IMR-90 (cell line): Measurements from ENCODE around the gene KLF7. TPM values are rescaled to one million over a fixed set of nuclear protein-coding genes. Genes with fewer than 3 reads are reported as not detected.

Experiments
- ATAC-seq: fragments of 200-7000 bp; cut with Tn5 transposase; 2 replicates; pipeline ENCODE4 v1.9.1; 2020; ENCODE audit warnings: low read depth, mild to moderate bottlenecking, moderate library complexity
- BruUV-seq: library from RNA; stranded (reverse); fragments of 400-500 nt; replicated peaks from 2 replicates; lab custom pipeline; 2021; lab: Mats Ljungman, UMichigan
- CTCF ChIA-PET: fragments of 300-600 bp; formaldehyde crosslinking; extraction: SDS; loops from one replicate; lab custom pipeline; 2021; ENCODE audit warnings: antibody characterized with exemption; lab: Yijun Ruan, JAX
- POLR2A ChIA-PET: fragments of 300-600 bp; sonication (Branson Sonifier 250); formaldehyde crosslinking; loops from one replicate; lab custom pipeline; 2022; ENCODE audit warnings: antibody characterized with exemption; ENCODE audit not compliant: unreplicated experiment; lab: Charles Lee
- DNase-seq: peaks from one replicate; pipeline ENCODE4 v3.0.0; 2013
- H2AFZ ChIP-seq: replicated peaks from 2 replicates; pipeline ENCODE3; 2013; ENCODE audit warnings: low read length, mild to moderate bottlenecking; ENCODE audit not compliant: poor library complexity
- H2AK5ac ChIP-seq: 2 replicates; pipeline ENCODE4 v1.6.1; 2013; ENCODE audit warnings: low read depth, low read length, inconsistent platforms
- H2AK9ac ChIP-seq: replicated peaks from 2 replicates; pipeline ENCODE3; 2013; ENCODE audit warnings: mild to moderate bottlenecking, low read depth, low read length, moderate library complexity; ENCODE audit not compliant: poor library complexity
- H2BK120ac ChIP-seq: 2 replicates; pipeline ENCODE4 v1.6.1; 2013; ENCODE audit warnings: low read depth, low read length, inconsistent platforms
- H2BK15ac ChIP-seq: 3 replicates; pipeline ENCODE4 v1.6.1; 2013; ENCODE audit warnings: low read depth, low read length, inconsistent platforms
- H2BK20ac ChIP-seq: 2 replicates; pipeline ENCODE4 v1.6.1; 2013; ENCODE audit warnings: low read depth, mild to moderate bottlenecking, inconsistent platforms, low read length, moderate library complexity
- H2BK5ac ChIP-seq: 2 replicates; pipeline ENCODE4 v1.6.1; 2013; ENCODE audit warnings: mild to moderate bottlenecking, low read depth, low read length, inconsistent platforms; ENCODE audit not compliant: poor library complexity, severe bottlenecking
- H3K14ac ChIP-seq: replicated peaks from 2 replicates; pipeline ENCODE4 v1.6.1; 2013; ENCODE audit warnings: low read depth, low read length, inconsistent platforms
- H3K18ac ChIP-seq: 2 replicates; pipeline ENCODE4 v1.6.1; 2013; ENCODE audit warnings: low read depth, low read length, control low read depth
- H3K23ac ChIP-seq: 2 replicates; pipeline ENCODE4 v1.6.1; 2013; ENCODE audit warnings: low read depth, low read length, inconsistent platforms
- H3K27ac ChIP-seq: 2 replicates; pipeline ENCODE4 v1.5.1; 2013; ENCODE audit warnings: mild to moderate bottlenecking, control low read depth, low read length; ENCODE audit not compliant: insufficient read depth
- H3K27me3 ChIP-seq: 2 replicates; pipeline ENCODE4 v1.6.1; 2013; ENCODE audit warnings: low read length; ENCODE audit not compliant: control insufficient read depth, insufficient read depth
- H3K36me3 ChIP-seq: 2 replicates; pipeline ENCODE4 v1.6.1; 2013; ENCODE audit warnings: low read length, mixed read lengths; ENCODE audit not compliant: control insufficient read depth, insufficient read depth
- H3K4ac ChIP-seq: 2 replicates; pipeline ENCODE4 v1.6.1; 2013; ENCODE audit warnings: low read depth, low read length, inconsistent platforms
- H3K4me1 ChIP-seq: 2 replicates; pipeline ENCODE4 v1.6.1; 2013; ENCODE audit warnings: low read length, mixed read lengths; ENCODE audit not compliant: control insufficient read depth, insufficient read depth
- H3K4me2 ChIP-seq: 2 replicates; pipeline ENCODE4 v1.6.1; 2013; ENCODE audit warnings: low read depth, mild to moderate bottlenecking, control low read depth, low read length, moderate library complexity
- H3K4me3 ChIP-seq: 2 replicates; pipeline ENCODE4 v1.5.1; 2013; ENCODE audit warnings: low read depth, mild to moderate bottlenecking, control low read depth, low read length, moderate library complexity; ENCODE audit not compliant: insufficient read depth
- H3K56ac ChIP-seq: 2 replicates; pipeline ENCODE4 v1.6.1; 2013; ENCODE audit warnings: low read length, inconsistent platforms; ENCODE audit not compliant: insufficient read depth; ENCODE audit errors: extremely low read depth
- H3K79me1 ChIP-seq, 2 experiments: 2 replicates each; pipeline ENCODE4 v1.6.1; 2013; ENCODE audit warnings: low read length in 2 of 2, inconsistent platforms in 1 of 2, low read depth in 1 of 2
- H3K9ac ChIP-seq: 2 replicates; pipeline ENCODE4 v1.6.1; 2013; ENCODE audit warnings: low read depth, low read length, control low read depth
- H3K9me1 ChIP-seq: 2 replicates; pipeline ENCODE4 v1.6.1; 2013; ENCODE audit warnings: low read length, inconsistent platforms; ENCODE audit not compliant: insufficient read depth
- H3K9me3 ChIP-seq: 2 replicates; pipeline ENCODE4 v1.6.1; 2013; ENCODE audit warnings: low read length; ENCODE audit not compliant: control insufficient read depth, insufficient read depth
- H4K20me1 ChIP-seq: 2 replicates; pipeline ENCODE4 v1.6.1; 2013; ENCODE audit warnings: low read length, inconsistent platforms; ENCODE audit not compliant: insufficient read depth
- H4K5ac ChIP-seq: 2 replicates; pipeline ENCODE4 v1.6.1; 2013; ENCODE audit warnings: mild to moderate bottlenecking, low read depth, low read length, control low read depth
- H4K8ac ChIP-seq, 2 experiments: 2 replicates each; pipeline ENCODE4 v1.6.1; 2013; ENCODE audit warnings: low read depth in 2 of 2, low read length in 2 of 2, control low read depth in 1 of 2, inconsistent platforms in 1 of 2
- H4K91ac ChIP-seq: 2 replicates; pipeline ENCODE4 v1.6.1; 2013; ENCODE audit warnings: low read depth, low read length, inconsistent platforms; ENCODE audit not compliant: insufficient read depth
- CHD1 ChIP-seq: IDR thresholded peaks from 2 replicates; pipeline ENCODE4 v1.6.1; 2012; ENCODE audit warnings: low read depth, low read length, improper control_type of control experiment
- MAFK ChIP-seq: IDR thresholded peaks from 2 replicates; pipeline ENCODE4 v1.6.1; 2012; ENCODE audit warnings: low read depth, low read length, improper control_type of control experiment
- MAZ ChIP-seq: IDR thresholded peaks from 2 replicates; pipeline ENCODE4 v1.6.1; 2012; ENCODE audit warnings: low read depth, mild to moderate bottlenecking, low read length, improper control_type of control experiment, moderate library complexity, borderline replicate concordance
- MXI1 ChIP-seq: IDR thresholded peaks from 2 replicates; pipeline ENCODE4 v1.6.1; 2012; ENCODE audit warnings: low read depth, mild to moderate bottlenecking, low read length, moderate library complexity, borderline replicate concordance
- RAD21 ChIP-seq: IDR thresholded peaks from 2 replicates; pipeline ENCODE4 v1.6.1; 2012; ENCODE audit warnings: low read length, improper control_type of control experiment
- RCOR1 ChIP-seq: IDR thresholded peaks from 2 replicates; pipeline ENCODE4 v1.6.1; 2012; ENCODE audit warnings: mild to moderate bottlenecking, low read length, improper control_type of control experiment; ENCODE audit not compliant: insufficient replicate concordance
- RFX5 ChIP-seq: IDR thresholded peaks from 2 replicates; pipeline ENCODE4 v1.8.0; 2012; ENCODE audit warnings: low read depth, mild to moderate bottlenecking, low read length, moderate library complexity
- WGBS, 2 experiments: methylation state at CpG; one replicate each; pipeline versions ENCODE4 v1.1.5 to v1.1.7; 2013; ENCODE audit warnings: missing lambda C conversion rate in 2 of 2; ENCODE audit not compliant: insufficient read length in 1 of 2; ENCODE audit errors: extremely low coverage in 2 of 2; 5-methylcytosine and 5-hydroxymethylcytosine counted together
- dilution Hi-C: fragments of 300-500 bp; cut with HindIII; formaldehyde crosslinking; loops from one replicate; pipeline ENCODE4 v1.14.3; 2018; ENCODE audit warnings: low sequenced_read_pairs; ENCODE audit not compliant: unreplicated experiment
- in situ Hi-C: fragments of 300-500 bp; cut with MboI; formaldehyde crosslinking; loops from 3 replicates; pipeline ENCODE4 v1.14.3; 2019; ENCODE audit warnings: low sequenced_read_pairs, inconsistent platforms, mixed read lengths
- intact Hi-C: fragments of 100-400 bp; cut with micrococcal nuclease; formaldehyde crosslinking; loops from 2 replicates; pipeline ENCODE4 v1.10.0; 2022
- polyA plus RNA-seq, 3 experiments: library from polyadenylated mRNA; depleted of rRNA; stranded (reverse); fragments of >200 nt; gene quantifications; 2 replicates each; pipeline ENCODE4 v1.2.3, GENCODE V29; 2012; ENCODE audit warnings: low replicate concordance in 1 of 3
- total RNA-seq: library from RNA; depleted of rRNA; stranded (reverse); fragments of >200 nt; gene quantifications from 2 replicates; pipeline ENCODE4 v1.2.3, GENCODE V29; 2012
- TF ChIP-seq, protein P1 (sequence below): conservative IDR thresholded peaks from 2 replicates; pipeline ENCODE4 v1.5.1; 2012; ENCODE audit warnings: mild to moderate bottlenecking, low read depth, low read length, improper control_type of control experiment
- TF ChIP-seq, protein P2 (sequence below): fragments of 150-350 bp; IDR thresholded peaks from 2 replicates; pipeline ENCODE4 v1.6.1; 2017; ENCODE audit warnings: mild to moderate bottlenecking, antibody characterized with exemption, low read length, low read depth

Gene KLF7
- total and polyA plus RNA-seq, 2 of the 4 experiments (the other 2 are of a cell fraction) = 23.1 to 28.5 TPM

DNA sequence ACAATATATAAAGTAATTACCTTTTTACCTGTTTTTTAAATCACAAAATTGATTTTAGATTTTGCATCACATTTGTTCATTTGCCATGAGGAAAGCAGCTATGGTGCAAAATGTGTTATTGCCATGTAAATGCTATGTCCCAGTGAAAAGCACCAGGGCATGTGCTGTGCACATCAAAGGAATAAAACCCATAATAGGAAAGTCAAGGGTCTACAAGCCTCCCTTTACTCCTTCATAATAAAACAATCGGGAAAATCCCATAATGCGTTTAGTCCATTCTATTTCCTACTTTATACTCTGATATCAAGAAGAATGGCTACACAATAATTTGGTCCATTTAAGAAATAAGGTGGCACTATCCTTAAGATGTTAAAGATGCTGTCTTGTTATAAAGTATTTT lies 53.0 kb downstream of the KLF7 start:
- Histone ChIP-seq H3K9ac (no peak overlapping the region), H3K9me3 (no peaks in the 10 kb centered on the region), H2AFZ (no peak overlapping the region), H3K36me3 (peaks cover 8% of the 10 kb centered on the region; the same call in 1 of the 2 replicates), H2AK9ac (no peak overlapping the region), H3K4me3 (no peak overlapping the region), H4K8ac (no peak overlapping the region), H2AK5ac (no peak overlapping the region), H2BK15ac (no peak overlapping the region), H3K4me2 (no peak overlapping the region), H3K14ac (no peak overlapping the region), H3K18ac (no peak overlapping the region), H3K4ac (no peak overlapping the region), H3K27me3 (no peaks in the 10 kb centered on the region), H4K5ac (no peak overlapping the region), H3K27ac (no peak overlapping the region), H3K23ac (no peak overlapping the region), H4K91ac (no peak overlapping the region), H2BK20ac (no peak overlapping the region), H2BK5ac (no peak overlapping the region), H4K20me1 (peaks cover 79% of the 10 kb centered on the region), H3K4me1 (peaks cover 4% of the 10 kb centered on the region), H3K56ac (no peak overlapping the region), H3K79me1 (peaks cover 37 to 76% of the 10 kb centered on the region in 2 experiments), H3K9me1 (peaks cover 25% of the 10 kb centered on the region), H2BK120ac (no peak overlapping the region)
- in situ Hi-C loops (no loop called here), dilution Hi-C loops (no loop called here), intact Hi-C loops (no loop called here)
- WGBS, 2 experiments = no CpG with 5 or more reads among the region's 2 CpGs
- TF ChIP-seq MXI1 (no peak), RFX5 (no peak), CHD1 (no peak), MAZ (no peak), RCOR1 (no peak), MAFK (no peak), RAD21 (no peak)
- TF ChIP-seq, protein P1, sequence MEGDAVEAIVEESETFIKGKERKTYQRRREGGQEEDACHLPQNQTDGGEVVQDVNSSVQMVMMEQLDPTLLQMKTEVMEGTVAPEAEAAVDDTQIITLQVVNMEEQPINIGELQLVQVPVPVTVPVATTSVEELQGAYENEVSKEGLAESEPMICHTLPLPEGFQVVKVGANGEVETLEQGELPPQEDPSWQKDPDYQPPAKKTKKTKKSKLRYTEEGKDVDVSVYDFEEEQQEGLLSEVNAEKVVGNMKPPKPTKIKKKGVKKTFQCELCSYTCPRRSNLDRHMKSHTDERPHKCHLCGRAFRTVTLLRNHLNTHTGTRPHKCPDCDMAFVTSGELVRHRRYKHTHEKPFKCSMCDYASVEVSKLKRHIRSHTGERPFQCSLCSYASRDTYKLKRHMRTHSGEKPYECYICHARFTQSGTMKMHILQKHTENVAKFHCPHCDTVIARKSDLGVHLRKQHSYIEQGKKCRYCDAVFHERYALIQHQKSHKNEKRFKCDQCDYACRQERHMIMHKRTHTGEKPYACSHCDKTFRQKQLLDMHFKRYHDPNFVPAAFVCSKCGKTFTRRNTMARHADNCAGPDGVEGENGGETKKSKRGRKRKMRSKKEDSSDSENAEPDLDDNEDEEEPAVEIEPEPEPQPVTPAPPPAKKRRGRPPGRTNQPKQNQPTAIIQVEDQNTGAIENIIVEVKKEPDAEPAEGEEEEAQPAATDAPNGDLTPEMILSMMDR = no peak
- TF ChIP-seq, protein P2, sequence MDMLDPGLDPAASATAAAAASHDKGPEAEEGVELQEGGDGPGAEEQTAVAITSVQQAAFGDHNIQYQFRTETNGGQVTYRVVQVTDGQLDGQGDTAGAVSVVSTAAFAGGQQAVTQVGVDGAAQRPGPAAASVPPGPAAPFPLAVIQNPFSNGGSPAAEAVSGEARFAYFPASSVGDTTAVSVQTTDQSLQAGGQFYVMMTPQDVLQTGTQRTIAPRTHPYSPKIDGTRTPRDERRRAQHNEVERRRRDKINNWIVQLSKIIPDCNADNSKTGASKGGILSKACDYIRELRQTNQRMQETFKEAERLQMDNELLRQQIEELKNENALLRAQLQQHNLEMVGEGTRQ = no peak
- DNase-seq (no peak), ATAC-seq (no peak)
- no TSS peak for BruUV-seq
- ChIA-PET CTCF (interaction anchor here (0.6 to 1.3 kb wide), 2 partner anchors 18 to 50 kb away, joined by 3 read pairs; no protein-coding TSS in a partner anchor), POLR2A (no interaction called here)
